Left ventricle myocardium superior (tissue), 1 donor: ENCODE measurements around the gene ACVR2B. TPM values are rescaled to one million over a fixed set of nuclear protein-coding genes. Genes with fewer than 3 reads are reported as not detected.

ENCODE experiments used
- total RNA-seq: library from RNA; stranded (reverse); fragmentation: NEBNext Ultra II Directional; extraction: Animal tissue kit (Norgen Biotek cat#: 25700); gene quantifications from one replicate; pipeline ENCODE4 v1.2.1, GENCODE V29; 2021
- donor health status: DM: no; HTN: yes; CAD: no; lungs with severe emphysema.

The ACVR2B gene
- total RNA-seq, 1 donor from 2014 or later = 4.7 TPM

Other genes with a start within 250 kb of the ACVR2B start
- not detected for gene SLC22A13, start 188.1 kb upstream of the ACVR2B start, total RNA-seq
- gene SLC22A14, start 171.6 kb upstream of the ACVR2B start, total RNA-seq = not detected
- 0.45 TPM for gene XYLB, start 107.1 kb upstream of the ACVR2B start, total RNA-seq
- gene EXOG, start 42.5 kb downstream of the ACVR2B start, total RNA-seq = 27.0 TPM
- 133 TPM for gene SCN5A, start 195.8 kb downstream of the ACVR2B start, total RNA-seq